ENCODE data around the gene LRRC74A. TPM values are rescaled to one million over a fixed set of nuclear protein-coding genes. Genes with fewer than 3 reads are reported as not detected.

LRRC74A gene
- total RNA-seq, 1 experiment from 2014 or later: not detected

- no peak for DNase-seq (ENCODE audit: low read depth)
Measured at GRCh38 chr14:76848879-76849278, 22.7 kb downstream of the LRRC74A start.

GRCh38 chr14:76855066-76855465, 28.9 kb downstream of the LRRC74A start:
- DNase-seq (ENCODE audit: low read depth): no peak

- DNase-seq (ENCODE audit: low read depth): no peak
Measured at GRCh38 chr14:76856769-76857168, 30.6 kb downstream of the LRRC74A start.

DNA sequence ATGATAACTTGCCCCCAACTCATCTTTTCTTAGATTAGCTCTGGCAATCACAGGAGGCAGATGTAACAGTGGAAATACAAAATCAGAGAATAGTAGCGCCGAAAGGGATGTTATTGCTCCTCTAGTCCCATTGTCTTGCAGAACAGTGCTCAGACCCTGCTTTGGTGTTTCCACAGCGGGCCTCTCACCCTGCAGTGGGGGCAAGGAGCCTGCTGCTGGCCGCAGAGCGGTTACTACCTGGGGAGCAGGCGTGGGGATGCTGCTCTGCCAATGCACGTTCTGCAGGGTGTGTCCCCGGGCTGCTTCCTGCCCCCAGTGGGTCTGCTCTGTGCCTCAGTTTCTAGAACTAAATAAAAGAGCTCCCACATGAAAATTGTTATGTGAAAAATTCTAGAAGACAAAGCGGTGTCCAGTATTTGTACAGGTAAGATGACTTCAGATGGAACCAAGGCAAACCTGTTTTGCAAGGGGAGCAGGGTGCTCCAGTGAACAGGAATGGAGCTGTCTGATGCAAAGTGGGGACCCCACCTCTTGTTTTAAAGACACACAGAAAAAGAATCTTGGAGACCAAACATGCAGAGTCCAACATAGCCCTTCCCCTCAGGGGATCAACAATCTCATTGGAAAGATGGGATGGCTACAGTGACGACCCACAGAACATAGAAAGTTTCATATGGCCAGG, 35.5 kb downstream of the LRRC74A start:
- DNase-seq (ENCODE audit: low read depth): no peak

GRCh38 chr14:76862546-76863282, 36.5 kb downstream of the LRRC74A start:
- DNase-seq (ENCODE audit: low read depth): no peak

DNA sequence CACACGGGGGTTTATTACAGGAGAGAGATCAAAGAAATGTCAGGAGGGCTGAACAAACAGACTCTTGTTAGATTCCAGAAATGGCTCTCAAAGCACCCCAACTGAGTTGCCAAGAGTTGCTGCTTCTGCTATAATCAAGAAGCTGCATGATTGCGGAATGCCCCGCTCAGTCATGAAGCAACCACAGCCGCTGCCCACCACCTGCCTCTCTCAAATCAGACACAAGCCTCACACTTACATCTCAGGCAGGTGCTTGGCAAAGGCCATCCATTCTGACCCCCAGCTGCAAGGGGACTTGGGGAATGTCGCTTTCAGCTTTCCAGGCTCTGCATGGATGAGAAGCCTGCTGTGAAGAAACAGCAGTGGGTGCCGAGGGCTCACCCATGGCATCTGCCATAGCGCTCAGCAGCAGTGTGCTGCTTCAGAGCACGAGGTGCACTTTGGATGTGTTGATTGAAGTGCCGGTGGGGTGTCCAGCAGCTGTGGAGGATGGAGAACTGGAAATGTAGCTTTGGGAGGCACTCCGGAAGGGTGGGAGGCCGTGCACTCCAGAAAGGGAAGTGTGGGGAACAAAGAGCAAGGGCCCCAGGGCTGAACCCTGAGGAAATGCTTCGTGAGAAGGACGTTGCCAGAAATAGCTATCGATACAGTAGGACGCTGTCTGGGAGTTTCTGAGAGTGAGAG, 37.7 kb downstream of the LRRC74A start:
- no peak for DNase-seq (ENCODE audit: low read depth)

DNA sequence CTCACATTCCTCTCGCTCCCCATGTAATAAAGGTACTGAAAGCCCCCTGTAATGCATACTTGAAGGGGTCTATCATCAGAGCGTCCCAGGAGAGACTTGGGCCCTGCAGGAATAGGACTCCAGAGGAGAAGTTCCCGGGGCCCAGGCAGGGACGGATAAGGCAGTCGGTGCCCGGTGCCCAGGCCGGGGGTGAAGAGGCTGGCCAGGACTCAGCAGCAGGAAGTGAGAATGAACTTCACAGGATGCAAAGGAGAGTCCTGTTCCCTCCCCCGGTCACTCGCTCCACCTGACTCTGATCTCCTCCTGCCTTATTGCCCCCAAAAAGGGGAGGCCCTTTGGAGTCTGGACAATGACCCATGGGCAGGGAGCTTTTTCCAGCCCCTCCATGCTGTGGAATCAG, 40.2 kb downstream of the LRRC74A start:
- DNase-seq (ENCODE audit: low read depth): no peak

GRCh38 chr14:76867516-76868453, 41.6 kb downstream of the LRRC74A start:
- DNase-seq (ENCODE audit: low read depth): peak; percentile 29

- DNase-seq (ENCODE audit: low read depth): no peak
Measured at GRCh38 chr14:76868454-76869170, 42.4 kb downstream of the LRRC74A start.

- DNase-seq (ENCODE audit: low read depth): peak; percentile 31
Measured at GRCh38 chr14:76870166-76870565, 44.0 kb downstream of the LRRC74A start.

GRCh38 chr14:76872796-76873432, 46.7 kb downstream of the LRRC74A start:
- DNase-seq (ENCODE audit: low read depth): peak; percentile 63

GRCh38 chr14:76874734-76875133, 48.5 kb downstream of the LRRC74A start:
- DNase-seq (ENCODE audit: low read depth): no peak

DNA sequence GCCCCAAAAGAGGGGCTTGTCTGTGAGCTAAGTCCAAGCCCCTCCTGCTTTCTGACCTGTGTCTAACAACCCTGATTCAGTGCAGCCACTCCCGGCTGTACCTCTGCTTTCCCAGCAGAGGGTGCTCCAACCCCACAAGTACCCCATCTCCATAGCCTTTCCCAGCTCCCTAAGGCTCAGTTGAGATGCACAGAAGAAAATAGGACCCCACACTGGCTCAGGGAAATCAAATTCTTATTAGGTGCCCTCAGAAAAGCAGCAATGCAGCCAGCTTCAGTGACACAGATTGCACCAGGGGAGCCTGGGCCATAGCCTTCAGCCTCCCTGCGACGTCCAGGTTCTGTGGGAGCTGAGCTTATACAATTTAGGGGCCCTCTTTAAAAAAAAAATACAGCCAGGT, 49.9 kb downstream of the LRRC74A start:
- DNase-seq (ENCODE audit: low read depth): peak; percentile 79

GRCh38 chr14:76877871-76878270, 51.7 kb downstream of the LRRC74A start:
- DNase-seq (ENCODE audit: low read depth): no peak

DNA sequence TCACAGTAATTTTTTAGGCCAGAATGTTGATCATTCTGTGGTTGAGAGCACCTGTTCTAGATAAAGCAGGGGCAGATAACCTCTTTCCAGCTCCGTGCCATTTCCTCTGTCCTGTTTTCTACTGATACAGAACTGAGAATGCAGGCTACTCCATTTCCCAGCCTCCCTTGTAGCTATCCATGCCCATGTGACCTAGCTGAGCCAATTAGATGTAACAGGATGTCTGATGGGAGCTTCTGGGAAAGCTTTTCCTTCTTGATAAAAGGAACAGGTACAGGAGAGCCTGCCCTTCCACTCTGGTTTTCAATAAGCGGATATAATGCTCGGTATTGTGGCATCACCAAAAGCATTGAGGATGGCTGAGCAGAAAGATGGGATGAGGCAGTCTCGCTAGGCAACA, 54.2 kb downstream of the LRRC74A start:
- no peak for DNase-seq (ENCODE audit: low read depth)

DNA sequence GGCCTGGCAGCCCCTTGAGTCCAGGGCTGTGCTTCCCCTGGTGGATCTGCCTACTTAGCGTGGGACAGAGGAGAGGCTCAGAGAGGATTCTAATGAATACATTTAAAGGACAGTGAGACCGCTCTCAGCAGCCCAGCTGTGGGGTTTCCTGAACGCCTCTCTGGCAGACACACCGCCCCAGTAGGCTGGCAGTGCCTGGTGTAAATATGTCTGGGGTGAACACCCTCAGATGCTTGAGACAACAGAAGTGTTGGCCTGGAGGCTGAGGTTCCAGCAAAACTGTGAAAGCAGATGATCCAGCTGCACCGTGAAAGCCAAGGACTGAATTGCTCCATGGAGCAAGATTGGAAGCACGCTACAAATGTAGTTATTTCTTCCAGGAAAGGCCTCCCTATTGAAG, 55.1 kb downstream of the LRRC74A start:
- no peak for DNase-seq (ENCODE audit: low read depth)

- no peak for DNase-seq (ENCODE audit: low read depth)
Measured at GRCh38 chr14:76882651-76883050, 56.4 kb downstream of the LRRC74A start.

GRCh38 chr14:76883447-76883846, 57.2 kb downstream of the LRRC74A start:
- no peak for DNase-seq (ENCODE audit: low read depth)

GRCh38 chr14:76884394-76884793, 58.2 kb downstream of the LRRC74A start:
- DNase-seq (ENCODE audit: low read depth): no peak

- DNase-seq (ENCODE audit: low read depth): no peak
Measured at GRCh38 chr14:76884853-76885276, 58.7 kb downstream of the LRRC74A start.

- no peak for DNase-seq (ENCODE audit: low read depth)
Measured at GRCh38 chr14:76887191-76887590, 61.0 kb downstream of the LRRC74A start.
